ENCODE data around the gene IZUMO2. TPM values are rescaled to one million over a fixed set of nuclear protein-coding genes. Genes with fewer than 3 reads are reported as not detected.

Gene IZUMO2
- 1 to 10 TPM in 1 of 2 donors, not detected in 1; 1.1 TPM for total RNA-seq

DNA sequence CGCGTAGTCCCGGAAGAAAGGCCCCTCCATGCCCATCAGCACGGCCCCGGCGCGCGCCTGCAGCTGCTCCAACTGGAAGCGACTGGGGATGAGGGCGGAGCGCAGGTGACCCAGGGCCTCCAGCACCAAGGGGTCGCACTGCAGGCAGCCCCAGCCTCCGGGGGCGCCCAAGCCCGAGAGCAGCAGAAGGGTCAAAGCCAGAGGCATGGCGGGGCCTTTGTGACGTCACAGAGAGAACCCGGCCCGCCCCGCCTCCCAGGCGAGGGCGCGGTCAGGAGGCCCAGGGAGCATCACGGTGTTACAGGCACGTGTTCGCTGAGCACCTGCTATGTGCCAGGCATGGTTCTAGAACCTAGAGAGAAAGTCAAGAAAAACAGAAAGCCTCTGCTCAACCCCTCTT, at the start of gene IZUMO2:
Gene IZUMO2, minus strand, starts transcription at position 294 of the 400 bp plus-strand sequence. Its CDS starts 87 bp downstream, at position 207.
- Histone ChIP-seq H3K36me3 (no peaks in the 10 kb centered on the region), H3K9me3 (no peaks in the 10 kb centered on the region), H3K4me3 (no peak within 1 kb of the TSS), H3K27me3 (replicated peaks; ENCODE audit: insufficient read depth) (no peaks in the 10 kb centered on the region), H3K27ac (no peak within 1 kb of the TSS), H3K4me1 (replicated peaks) (no peaks in the 10 kb centered on the region)
- 27% methylated on average over 19 of the region's 26 CpGs for WGBS
- intact Hi-C loops (cut with DNase I), result no loop called here
- no peak for DNase-seq (ENCODE audit: low spot score)
- TF ChIP-seq POLR2AphosphoS5 (IDR thresholded peaks at IDR 0.05) (no peak), POLR2A (IDR thresholded peaks at IDR 0.05) (no peak)
- TF ChIP-seq, protein P1, sequence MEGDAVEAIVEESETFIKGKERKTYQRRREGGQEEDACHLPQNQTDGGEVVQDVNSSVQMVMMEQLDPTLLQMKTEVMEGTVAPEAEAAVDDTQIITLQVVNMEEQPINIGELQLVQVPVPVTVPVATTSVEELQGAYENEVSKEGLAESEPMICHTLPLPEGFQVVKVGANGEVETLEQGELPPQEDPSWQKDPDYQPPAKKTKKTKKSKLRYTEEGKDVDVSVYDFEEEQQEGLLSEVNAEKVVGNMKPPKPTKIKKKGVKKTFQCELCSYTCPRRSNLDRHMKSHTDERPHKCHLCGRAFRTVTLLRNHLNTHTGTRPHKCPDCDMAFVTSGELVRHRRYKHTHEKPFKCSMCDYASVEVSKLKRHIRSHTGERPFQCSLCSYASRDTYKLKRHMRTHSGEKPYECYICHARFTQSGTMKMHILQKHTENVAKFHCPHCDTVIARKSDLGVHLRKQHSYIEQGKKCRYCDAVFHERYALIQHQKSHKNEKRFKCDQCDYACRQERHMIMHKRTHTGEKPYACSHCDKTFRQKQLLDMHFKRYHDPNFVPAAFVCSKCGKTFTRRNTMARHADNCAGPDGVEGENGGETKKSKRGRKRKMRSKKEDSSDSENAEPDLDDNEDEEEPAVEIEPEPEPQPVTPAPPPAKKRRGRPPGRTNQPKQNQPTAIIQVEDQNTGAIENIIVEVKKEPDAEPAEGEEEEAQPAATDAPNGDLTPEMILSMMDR (IDR thresholded peaks at IDR 0.05), result no peak

DNA sequence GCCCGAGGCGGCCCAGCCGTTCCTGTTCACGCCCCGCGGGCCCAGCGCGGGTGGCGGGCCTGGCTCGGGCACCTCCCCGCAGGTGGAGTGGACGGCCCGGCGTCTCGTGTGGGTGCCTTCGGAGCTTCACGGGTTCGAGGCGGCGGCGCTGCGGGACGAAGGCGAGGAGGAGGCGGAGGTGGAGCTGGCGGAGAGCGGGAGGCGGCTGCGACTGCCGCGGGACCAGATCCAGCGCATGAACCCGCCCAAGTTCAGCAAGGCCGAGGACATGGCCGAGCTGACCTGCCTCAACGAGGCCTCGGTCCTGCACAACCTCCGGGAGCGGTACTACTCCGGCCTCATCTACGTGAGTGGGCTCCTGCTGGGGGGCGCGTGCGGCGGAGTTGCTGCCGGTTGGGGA, 47.3 kb upstream of the IZUMO2 start:
- 96% methylated on average over 32 of the region's 46 CpGs for WGBS
- intact Hi-C loops (cut with DNase I), result no loop called here

DNA sequence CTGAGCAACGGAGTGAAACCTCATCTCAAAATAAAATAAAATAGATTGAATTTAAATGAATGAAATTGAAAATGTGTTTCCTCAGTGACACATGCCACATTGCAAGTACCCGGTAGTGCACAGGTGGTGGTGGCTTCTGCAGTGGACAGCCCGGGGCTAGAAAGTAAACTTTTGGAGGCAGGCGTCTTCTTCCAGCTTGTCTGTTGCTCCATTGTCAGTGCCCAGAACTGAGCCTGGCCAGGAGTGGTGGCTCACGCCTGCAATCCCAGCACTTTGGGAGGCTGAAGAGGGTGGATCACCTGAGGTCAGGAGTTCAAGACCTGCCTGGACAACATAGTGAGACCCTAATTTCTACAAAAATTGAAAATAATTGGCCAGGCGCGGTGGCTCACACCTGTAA, 46.0 kb upstream of the IZUMO2 start:
- TF ChIP-seq POLR2A (IDR thresholded peaks at IDR 0.05) (no peak), POLR2AphosphoS5 (IDR thresholded peaks at IDR 0.05) (no peak)
- TF ChIP-seq, protein P1 (IDR thresholded peaks at IDR 0.05), result no peak
- Histone ChIP-seq H3K27ac (no peak overlapping the region), H3K27me3 (replicated peaks; ENCODE audit: insufficient read depth) (no peaks in the 10 kb centered on the region), H3K4me1 (replicated peaks) (no peaks in the 10 kb centered on the region), H3K4me3 (no peak overlapping the region), H3K36me3 (no peaks in the 10 kb centered on the region), H3K9me3 (no peaks in the 10 kb centered on the region)
- intact Hi-C loops (cut with DNase I), result no loop called here
- no peak for DNase-seq (ENCODE audit: low spot score)
- WGBS, result 90% methylated on average over 7 of the region's 7 CpGs

More for the DNA sequence above, 47.3 kb upstream of the IZUMO2 start:
- no peak overlapping the region for H3K27ac ChIP-seq
- no peak for TF ChIP-seq POLR2A (IDR thresholded peaks at IDR 0.05)
- TF ChIP-seq, protein P1 (IDR thresholded peaks at IDR 0.05), result no peak
- no peaks in the 10 kb centered on the region for H3K36me3 ChIP-seq
- H3K27me3 ChIP-seq (replicated peaks; ENCODE audit: insufficient read depth), result no peaks in the 10 kb centered on the region
- no peaks in the 10 kb centered on the region for H3K9me3 ChIP-seq
- peaks cover 6% of the 10 kb centered on the region for H3K4me1 ChIP-seq (replicated peaks)
- H3K4me3 ChIP-seq, result no peak overlapping the region
- no peak for DNase-seq (ENCODE audit: low spot score)

GRCh38 chr19:50207730-50208129, 44.6 kb upstream of the IZUMO2 start:
- H3K27ac ChIP-seq, result no peak overlapping the region
- intact Hi-C loops (cut with DNase I), result no loop called here
- H3K36me3 ChIP-seq, result no peaks in the 10 kb centered on the region
- H3K4me3 ChIP-seq, result no peak overlapping the region
- H3K27me3 ChIP-seq (replicated peaks; ENCODE audit: insufficient read depth), result no peaks in the 10 kb centered on the region
- TF ChIP-seq POLR2A (IDR thresholded peaks at IDR 0.05) (no peak), POLR2AphosphoS5 (IDR thresholded peaks at IDR 0.05) (no peak)
- TF ChIP-seq, protein P1 (IDR thresholded peaks at IDR 0.05), result no peak
- H3K9me3 ChIP-seq, result no peaks in the 10 kb centered on the region
- WGBS, result 93% methylated on average over 2 of the region's 2 CpGs
- H3K4me1 ChIP-seq (replicated peaks), result no peaks in the 10 kb centered on the region
- no peak for DNase-seq (ENCODE audit: low spot score)

GRCh38 chr19:50206191-50206590, 43.1 kb upstream of the IZUMO2 start:
- Histone ChIP-seq H3K4me3 (no peak overlapping the region), H3K36me3 (no peaks in the 10 kb centered on the region), H3K27ac (peak overlapping the region; percentile 69 to 72), H3K9me3 (no peaks in the 10 kb centered on the region), H3K27me3 (replicated peaks; ENCODE audit: insufficient read depth) (no peaks in the 10 kb centered on the region), H3K4me1 (replicated peaks) (no peaks in the 10 kb centered on the region)
- intact Hi-C loops (cut with DNase I), result no loop called here
- TF ChIP-seq, protein P1 (IDR thresholded peaks at IDR 0.05), result no peak
- TF ChIP-seq POLR2A (IDR thresholded peaks at IDR 0.05), result no peak
- no peak for DNase-seq (ENCODE audit: low spot score)
- WGBS, result 86% methylated on average over 6 of the region's 6 CpGs
